Coronary artery (tissue), 2 donors: Measurements from ENCODE around the gene CLHC1.
"Not testable (repeated sequence)": the region's sequence is repeated elsewhere in the genome, so short reads cannot be mapped to it uniquely, and the experiment has no call there.

Experiments used
- DNase-seq: peaks from one replicate; pipeline ENCODE4 v3.0.0-alpha.2; 2017; ENCODE audit warnings: low spot score
- H3K27ac ChIP-seq, 2 donors: fragments of 200-600 bp; sonication (generic); one replicate each; pipeline ENCODE4 v1.5.1; 2016 to 2019
- H3K4me3 ChIP-seq: fragments of 200-600 bp; sonication (generic); 2 replicates; pipeline ENCODE4 v1.5.1; 2016; ENCODE audit warnings: mild to moderate bottlenecking, moderate library complexity
- TF ChIP-seq, protein P1 (sequence below): fragments of 200-600 bp; sonication (generic); IDR thresholded peaks from one replicate; pipeline ENCODE4 v1.5.1; 2019; ENCODE audit warnings: antibody characterized with exemption

The CLHC1 gene

DNA sequence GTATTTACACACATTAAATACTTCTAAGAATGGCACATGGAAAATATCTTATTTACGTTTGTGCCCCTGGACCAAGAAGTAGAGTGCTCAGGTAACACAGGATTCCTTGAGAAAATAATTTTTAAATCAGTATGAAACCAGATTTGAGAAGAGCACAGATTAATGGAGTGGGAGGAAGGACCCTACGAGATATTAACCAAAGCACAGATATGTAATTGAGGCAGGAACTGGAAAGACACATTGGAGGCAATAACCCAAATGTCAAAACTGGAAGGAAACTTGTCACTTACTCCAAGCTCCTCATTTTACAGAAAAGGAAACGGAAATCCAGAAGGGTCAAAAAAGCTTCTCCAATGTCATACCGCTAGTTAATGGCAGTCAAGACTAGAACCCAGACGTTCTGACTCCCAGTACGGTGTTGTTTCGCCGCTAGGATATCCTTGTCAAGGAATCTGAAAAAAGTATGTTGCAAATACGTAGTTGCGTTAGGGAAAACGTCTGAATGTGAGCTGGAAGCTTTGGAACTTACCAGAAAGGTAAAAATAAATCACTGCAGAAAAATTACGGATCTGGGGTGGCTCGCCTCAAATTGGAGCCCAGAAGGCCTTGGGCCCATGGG, 36.3 kb upstream of the CLHC1 start:
- TF ChIP-seq, protein P1, sequence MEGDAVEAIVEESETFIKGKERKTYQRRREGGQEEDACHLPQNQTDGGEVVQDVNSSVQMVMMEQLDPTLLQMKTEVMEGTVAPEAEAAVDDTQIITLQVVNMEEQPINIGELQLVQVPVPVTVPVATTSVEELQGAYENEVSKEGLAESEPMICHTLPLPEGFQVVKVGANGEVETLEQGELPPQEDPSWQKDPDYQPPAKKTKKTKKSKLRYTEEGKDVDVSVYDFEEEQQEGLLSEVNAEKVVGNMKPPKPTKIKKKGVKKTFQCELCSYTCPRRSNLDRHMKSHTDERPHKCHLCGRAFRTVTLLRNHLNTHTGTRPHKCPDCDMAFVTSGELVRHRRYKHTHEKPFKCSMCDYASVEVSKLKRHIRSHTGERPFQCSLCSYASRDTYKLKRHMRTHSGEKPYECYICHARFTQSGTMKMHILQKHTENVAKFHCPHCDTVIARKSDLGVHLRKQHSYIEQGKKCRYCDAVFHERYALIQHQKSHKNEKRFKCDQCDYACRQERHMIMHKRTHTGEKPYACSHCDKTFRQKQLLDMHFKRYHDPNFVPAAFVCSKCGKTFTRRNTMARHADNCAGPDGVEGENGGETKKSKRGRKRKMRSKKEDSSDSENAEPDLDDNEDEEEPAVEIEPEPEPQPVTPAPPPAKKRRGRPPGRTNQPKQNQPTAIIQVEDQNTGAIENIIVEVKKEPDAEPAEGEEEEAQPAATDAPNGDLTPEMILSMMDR = no peak
- peak overlapping the region; percentile 73 to 95 for H3K27ac ChIP-seq
- peak overlapping the region; percentile 96 for H3K4me3 ChIP-seq
- DNase-seq = no peak

DNA sequence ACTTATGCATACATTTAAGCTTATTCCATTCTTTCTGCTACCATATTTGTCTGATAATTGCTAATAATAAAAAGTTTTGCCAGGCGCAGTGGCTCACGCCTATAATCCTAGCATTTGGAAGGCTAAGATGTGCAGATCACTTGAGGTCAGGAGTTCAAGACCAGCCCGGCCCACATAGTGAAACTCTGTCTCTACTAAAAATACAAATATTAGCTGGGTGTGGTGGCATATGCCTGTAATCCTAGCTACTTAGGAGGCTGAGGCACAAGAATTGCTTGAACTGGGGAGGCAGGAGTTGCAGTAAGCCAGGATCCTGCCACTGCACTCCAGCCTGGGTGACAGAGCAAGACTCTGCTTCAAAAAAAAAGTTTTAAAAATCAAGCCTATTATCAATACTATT, 27.5 kb upstream of the CLHC1 start:
- not testable (repeated sequence) for DNase-seq, H3K27ac ChIP-seq, H3K4me3 ChIP-seq

DNA sequence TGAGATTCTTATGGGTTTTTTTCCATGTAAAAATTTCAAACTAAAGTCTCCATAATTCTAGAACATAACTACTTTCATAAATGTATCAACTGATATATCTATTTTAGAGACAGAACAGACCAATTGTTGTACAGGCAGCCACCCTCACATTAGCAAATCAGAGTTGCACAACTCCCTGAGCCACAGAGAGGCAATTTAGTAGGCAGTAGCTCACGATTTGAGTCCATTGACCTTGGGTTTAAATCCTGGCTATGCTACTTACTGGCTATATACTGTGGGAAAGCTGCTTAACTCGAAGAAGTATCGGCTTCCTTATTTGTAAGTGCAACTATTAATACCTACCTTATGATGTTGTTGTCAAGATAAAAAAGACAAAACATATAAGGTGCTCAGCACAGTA, 20.7 kb upstream of the CLHC1 start:
- H3K27ac ChIP-seq = no peak overlapping the region
- TF ChIP-seq, protein P1 = no peak
- H3K4me3 ChIP-seq = no peak overlapping the region
- DNase-seq = no peak

DNA sequence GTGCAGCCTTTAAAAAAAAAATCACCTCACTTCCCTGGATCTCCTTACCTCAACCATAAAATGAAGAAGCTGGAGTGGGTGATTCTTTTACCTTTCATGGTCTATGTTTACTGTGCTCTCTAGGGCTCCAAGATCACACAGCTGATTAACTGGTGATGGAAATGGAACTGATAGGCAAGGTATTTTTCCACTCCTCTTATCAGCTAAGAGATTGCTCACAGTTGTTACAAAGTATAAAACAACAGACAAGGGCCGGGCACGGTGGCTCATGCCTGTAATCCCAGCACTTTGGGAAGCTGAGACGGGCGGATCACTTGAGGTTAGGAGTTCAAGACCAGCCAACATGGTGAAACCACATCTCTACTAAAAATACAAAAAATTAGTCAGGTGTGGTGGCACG, 14.9 kb upstream of the CLHC1 start:
- H3K4me3 ChIP-seq = no peak overlapping the region
- TF ChIP-seq, protein P1 = no peak
- no peak overlapping the region for H3K27ac ChIP-seq
- DNase-seq = no peak

DNA sequence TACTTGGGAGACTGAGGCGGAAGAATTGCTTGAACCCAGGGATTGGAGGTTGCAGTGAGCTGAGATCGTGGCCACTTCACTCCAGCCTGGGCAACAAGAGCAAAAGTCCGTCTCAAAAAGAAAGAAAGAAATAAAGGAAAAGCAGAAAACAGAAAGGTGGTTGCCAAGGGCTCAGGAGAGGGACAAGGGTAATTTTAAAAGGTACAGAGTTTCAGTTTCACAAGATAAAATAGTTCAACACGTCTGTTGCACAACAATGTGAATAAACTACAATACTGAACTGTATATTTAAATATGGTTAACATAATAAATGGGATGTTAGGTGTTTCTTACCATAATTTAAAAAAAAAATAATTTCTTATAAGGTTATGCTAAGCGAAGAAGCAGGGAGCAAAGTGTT, 13.3 kb upstream of the CLHC1 start:
- TF ChIP-seq, protein P1 = no peak
- no peak overlapping the region for H3K4me3 ChIP-seq
- H3K27ac ChIP-seq = no peak overlapping the region
- DNase-seq = no peak

DNA sequence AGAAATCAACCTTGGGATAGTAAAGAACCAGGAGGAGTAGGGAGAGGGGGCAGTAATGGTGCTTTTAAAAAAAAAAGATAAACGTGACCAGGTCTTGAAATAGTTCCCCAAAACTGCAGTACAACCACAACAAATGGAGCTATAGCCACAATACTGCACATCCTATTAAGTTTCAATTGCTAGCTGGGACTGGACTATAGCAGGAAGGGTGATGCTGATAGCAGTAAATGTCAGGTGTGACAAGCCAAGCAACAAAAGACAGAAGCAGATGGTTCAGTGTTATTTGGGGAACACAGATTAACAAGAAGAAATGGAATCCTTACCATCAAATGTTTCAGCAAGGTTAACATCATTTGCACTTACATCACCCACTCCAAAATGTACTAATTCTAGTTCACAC, 10.5 kb upstream of the CLHC1 start:
- Histone ChIP-seq H3K4me3 (no peak overlapping the region), H3K27ac (no peak overlapping the region)
- TF ChIP-seq, protein P1 = no peak
- no peak for DNase-seq

DNA sequence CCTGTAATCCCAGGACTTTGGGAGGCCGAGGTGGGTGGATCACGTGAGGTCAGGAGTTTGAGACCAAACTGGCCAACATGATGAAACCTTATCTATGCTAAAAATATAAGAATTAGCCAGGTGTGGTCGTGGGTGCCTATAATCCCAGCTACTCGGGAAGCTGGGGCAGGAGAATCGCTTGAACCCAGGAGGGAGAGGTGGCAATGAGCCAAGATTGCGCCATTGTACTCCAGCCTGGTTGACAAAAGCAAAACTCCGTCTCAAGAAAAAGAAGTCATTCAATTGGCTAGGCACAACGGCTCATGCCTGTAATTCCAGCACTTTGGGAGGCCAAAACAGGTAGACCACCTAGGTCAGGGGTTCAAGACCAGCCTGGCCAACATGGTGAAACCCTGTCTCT, 9.5 kb upstream of the CLHC1 start:
- not testable (repeated sequence) for H3K27ac ChIP-seq, H3K4me3 ChIP-seq, DNase-seq

DNA sequence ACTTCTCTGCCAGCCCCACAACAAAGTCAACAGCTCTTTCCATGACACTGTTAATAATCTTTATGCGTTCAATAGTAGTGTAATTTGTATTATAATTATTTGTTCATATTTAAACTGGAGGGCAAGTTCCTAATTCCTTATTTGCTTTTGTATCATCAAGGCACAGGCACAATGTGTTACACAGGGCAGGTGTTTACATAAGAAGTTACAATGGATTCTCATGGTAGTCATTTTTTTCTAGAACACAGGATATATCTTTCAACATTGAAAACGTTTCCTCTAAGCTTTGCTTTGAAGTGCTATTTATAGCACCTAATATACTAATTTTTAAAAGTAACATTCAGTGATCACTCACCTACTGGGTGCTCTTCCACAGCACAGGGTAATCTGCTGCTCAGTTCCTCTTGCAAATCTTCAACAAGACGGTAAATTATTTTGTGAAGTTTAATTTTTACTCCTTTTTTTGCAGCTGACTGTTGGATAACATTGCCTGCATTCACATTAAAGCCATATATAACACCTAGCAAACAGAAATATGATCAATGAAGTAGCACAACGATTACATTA, 7.6 kb upstream of the CLHC1 start:
- Histone ChIP-seq H3K4me3 (no peak overlapping the region), H3K27ac (no peak overlapping the region)
- DNase-seq = no peak
- TF ChIP-seq, protein P1 = no peak
